ENCODE measurements around the gene SDS. TPM values are rescaled to one million over a fixed set of nuclear protein-coding genes. Genes with fewer than 3 reads are reported as not detected.

Gene SDS
- total and polyA plus RNA-seq, 2 donors (not counting 1 experiment from before 2014, with no cell fraction given) = 0.09 TPM; not detected in 1

GRCh38 chr12:113408756-113409298 is 5.1 kb upstream of the SDS start:
- 87% methylated on average over 4 of the region's 11 CpGs for WGBS (ENCODE audit: insufficient coverage)

More at GRCh38 chr12:113408756-113409298, 5.1 kb upstream of the SDS start:
- Histone ChIP-seq H3K4me2 (replicated peaks; ENCODE audit: low read depth, low read length, poor library complexity, severe bottlenecking) (no peak overlapping the region), H3K79me2 (ENCODE audit: control insufficient read depth, insufficient read depth, low read length) (no peaks in the 10 kb centered on the region), H3K9ac (ENCODE audit: low read length) (no peak overlapping the region), H3K27me3 (replicated peaks in 1 of 4; ENCODE audit: control extremely low read depth in 1 of 4, control insufficient read depth in 3 of 4, insufficient read depth in 4 of 4, low read length in 3 of 4) (peaks cover 0 to 4% (median 0%) of the 10 kb centered on the region in 4 experiments), H2AFZ (ENCODE audit: insufficient read depth, low read depth, low read length, poor library complexity, severe bottlenecking) (no peak overlapping the region), H4K20me1 (ENCODE audit: control insufficient read depth, insufficient read depth, low read length, poor library complexity, severe bottlenecking) (no peaks in the 10 kb centered on the region), H3K36me3 (replicated peaks in 1 of 2; ENCODE audit: control extremely low read depth in 1 of 2, control insufficient read depth in 1 of 2, extremely low read depth in 1 of 2, insufficient read depth in 2 of 2, low read length in 1 of 2) (no peaks in the 10 kb centered on the region), H3K4me3 (ENCODE audit: control extremely low read depth in 1 of 5, extremely low read depth in 1 of 5, insufficient read depth in 1 of 5, low read depth in 2 of 5, low read length in 4 of 5) (no peak overlapping the region), H3K4me1 (ENCODE audit: control insufficient read depth in 2 of 2, insufficient read depth in 2 of 2, low read length in 2 of 2) (no peaks in the 10 kb centered on the region), H3K9me3 (ENCODE audit: control extremely low read depth in 1 of 3, control insufficient read depth in 2 of 3, insufficient read depth in 1 of 3, low read length in 2 of 3) (no peaks in the 10 kb centered on the region), H3K27ac (ENCODE audit: low read length in 2 of 2) (no peak overlapping the region)
- Mint-ChIP-seq H3K27me3 (peaks cover 17% of the 10 kb centered on the region), H3K27ac (no peak overlapping the region), H3K4me3 (no peak overlapping the region), H3K9me3 (ENCODE audit: insufficient read depth) (no peaks in the 10 kb centered on the region), H3K4me1 (no peaks in the 10 kb centered on the region)
- ChIA-PET CTCF (no interaction called here), POLR2A (no interaction called here)
- DNase-seq = no peak
- TF ChIP-seq CTCF (IDR thresholded peaks at IDR 0.05) = no peak
- no peak for TF ChIP-seq EZH2 (IDR thresholded peaks at IDR 0.05; ENCODE audit: borderline replicate concordance, insufficient read depth, low read depth, low read length, poor library complexity, severe bottlenecking)
- ATAC-seq (ENCODE audit: low read depth) = no peak
- intact Hi-C loops (cut with micrococcal nuclease) = no loop called here

Measured in B cell (primary cell).